ENCODE data around the gene ADGRA1. TPM values are rescaled to one million over a fixed set of nuclear protein-coding genes. Genes with fewer than 3 reads are reported as not detected.

The ADGRA1 gene
- total and polyA plus RNA-seq, 10 of the 15 experiments (the other 5 are each of a cell fraction or from before 2014, with no cell fraction given), result not detected

- TF ChIP-seq ZNF687 (IDR thresholded peaks at IDR 0.05) (no peak), MYB (IDR thresholded peaks at IDR 0.05; ENCODE audit: borderline replicate concordance, low read depth, low read length) (no peak), SIN3A (IDR thresholded peaks at IDR 0.05; ENCODE audit: low read depth, low read length) (no peak), CEBPZ (IDR thresholded peaks at IDR 0.05; ENCODE audit: low read depth, low read length) (no peak), BMI1 (IDR thresholded peaks at IDR 0.05; ENCODE audit: borderline replicate concordance) (no peak), KDM1A (IDR thresholded peaks at IDR 0.05; ENCODE audit: borderline replicate concordance) (no peak), RFX5 (IDR thresholded peaks at IDR 0.05; ENCODE audit: low read depth, low read length) (no peak)
Observed at GRCh38 chr10:133158756-133159610, 71.3 kb downstream of the ADGRA1 start (continued).
